Heart right ventricle (tissue), 16 donors: ENCODE results near the gene VPS13D. TPM values are rescaled to one million over a fixed set of nuclear protein-coding genes. Genes with fewer than 3 reads are reported as not detected.

Source experiments
- ATAC-seq, 8 donors: fragments of 200-7000 bp; cut with Tn5 transposase; one replicate each; pipeline ENCODE4 v1.9.1; 2020; ENCODE audit warnings: mild to moderate bottlenecking in 8 of 8, moderate library complexity in 8 of 8, moderate number of reproducible peaks in 1 of 8
- DNase-seq, 2 donors: peaks; one replicate each; pipeline ENCODE4 v3.0.0-alpha.2; 2020
- H3K27ac ChIP-seq, 10 donors: fragments of 200-600 bp; sonication (generic) in 2 of 10; one replicate each; pipeline versions ENCODE4 v1.5.0 to v1.8.0; 2020 to 2022; ENCODE audit warnings: mild to moderate bottlenecking in 3 of 10
- H3K27me3 ChIP-seq, 7 donors: fragments of 200-600 bp; one replicate each; pipeline ENCODE4 v1.8.0; 2021 to 2022; ENCODE audit warnings: mild to moderate bottlenecking in 2 of 7
- H3K36me3 ChIP-seq, 9 donors: fragments of 200-600 bp; sonication (generic) in 1 of 9; one replicate each; pipeline versions ENCODE4 v1.5.0 to v1.8.0; 2020 to 2022; ENCODE audit warnings: mild to moderate bottlenecking in 2 of 9
- H3K4me1 ChIP-seq, 9 donors: fragments of 200-600 bp; sonication (generic) in 1 of 9; one replicate each; pipeline versions ENCODE4 v1.5.0 to v1.8.0; 2020 to 2022; ENCODE audit warnings: mild to moderate bottlenecking in 4 of 9
- H3K4me3 ChIP-seq, 10 donors: fragments of 200-600 bp; sonication (generic) in 2 of 10; one replicate each; pipeline versions ENCODE4 v1.5.0 to v1.8.0; 2020 to 2022; ENCODE audit warnings: mild to moderate bottlenecking in 7 of 10, moderate library complexity in 2 of 10
- H3K9me3 ChIP-seq, 11 donors: fragments of 200-600 bp in 10 of 11; sonication (generic) in 2 of 11; one replicate each; pipeline versions ENCODE4 v1.5.0 to v1.8.0; 2013 to 2022; ENCODE audit warnings: mild to moderate bottlenecking in 2 of 11, control low read depth in 1 of 11, moderate library complexity in 1 of 11
- WGBS, 2 donors: extraction: QIAGEN DNeasy Blood & Tissue Kit; methylation state at CpG; one replicate each; pipeline ENCODE4 v1.1.7; 2013; ENCODE audit warnings: inconsistent platforms in 1 of 2; 5-methylcytosine and 5-hydroxymethylcytosine counted together
- intact Hi-C, 10 donors: fragments of 100-400 bp; cut with DNase I; formaldehyde crosslinking; loops; one replicate each; pipeline versions ENCODE4 v1.11.1 to v1.14.2; 2022
- polyA plus RNA-seq, 2 donors: library from polyadenylated mRNA; stranded (reverse); fragments of 200-250 nt; gene quantifications; one replicate each; pipeline ENCODE4 v1.2.3, GENCODE V29; 2013
- total RNA-seq, 10 donors: library from RNA; stranded (reverse); fragmentation: NEBNext Ultra II Directional in 3 of 10; extraction: Animal tissue kit (Norgen Biotek cat#: 25700) in 3 of 10; gene quantifications; one replicate each; pipeline versions ENCODE4 v1.2.1 to v1.2.4, GENCODE V29; 2021 to 2023
- TF ChIP-seq, protein P1 (sequence below), 9 donors: fragments of 200-600 bp; sonication (generic) in 2 of 9; IDR thresholded peaks; one replicate each; pipeline versions ENCODE4 v1.5.0 to v1.8.0; 2021 to 2022; ENCODE audit warnings: antibody characterized with exemption in 9 of 9, mild to moderate bottlenecking in 5 of 9, moderate library complexity in 1 of 9
- donor health status: Arrhythmogenic right ventricular cardiomyopathy.
- donor health status: ischemic (EF 13 %, LVEDD 7.1; RV severe dilation, severe dysfunction).
- donor health status: healthy with polysubstance abuse.
- donor health status: DM: no; HTN: yes; CAD: no.
- donor health status: DM: no; HTN: no; CAD: no.
- donor health status: ischemic (EF 25% LVEDD 6.9; RV normal size, moderate dysfunction).
- donor health status: ischemic (EF 25% LVEDD 5.7; RV mildly dilated, moderate dysfunction).
- donor health status: healthy.
- donor health status: DM: yes; HTN: yes; CAD: no.
- donor health status: Ischemic cardiomyopathy.
- donor health status: ischemic (EF 35%, LVEDD 5.7; RV mildly dilated, moderate dysfunction).
- donor health status: nonischemic (EF 11% LVEDD 7.7; RV severe dilation, severe dysfunction).
- donor health status: DM: yes; HTN: yes; CAD: no.
- donor health status: PGD.
- donor health status: ischemic (EF 29% LVEDD 5.4; RV normal size, mild dysfunction).
- donor health status: nonischemic (EF 23%, LVEDD 6.1; RV moderate dilation, normal function).

VPS13D gene
- total and polyA plus RNA-seq, 12 donors: 36.9 to 161 (median 83.3) TPM

DNA sequence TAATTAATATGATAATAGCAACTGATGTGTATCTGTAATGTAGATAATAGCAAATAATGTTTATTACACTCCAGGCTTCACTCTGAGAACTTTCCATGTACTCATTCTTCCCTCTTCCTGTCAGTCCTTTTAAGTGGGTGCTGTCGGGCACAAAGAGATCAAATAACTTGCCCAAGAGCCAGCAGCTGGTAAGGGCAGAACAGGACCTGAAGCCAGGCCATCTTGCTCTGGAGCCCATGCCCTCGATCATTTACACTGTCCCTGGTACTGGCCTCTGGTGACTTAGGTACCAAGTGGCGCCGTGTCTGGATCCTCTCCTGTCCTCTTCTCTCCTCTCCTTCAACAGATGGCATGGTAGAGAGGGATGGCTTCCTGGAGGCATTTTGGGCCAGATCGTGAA, 97.2 kb downstream of the VPS13D start:
- TF ChIP-seq, protein P1, sequence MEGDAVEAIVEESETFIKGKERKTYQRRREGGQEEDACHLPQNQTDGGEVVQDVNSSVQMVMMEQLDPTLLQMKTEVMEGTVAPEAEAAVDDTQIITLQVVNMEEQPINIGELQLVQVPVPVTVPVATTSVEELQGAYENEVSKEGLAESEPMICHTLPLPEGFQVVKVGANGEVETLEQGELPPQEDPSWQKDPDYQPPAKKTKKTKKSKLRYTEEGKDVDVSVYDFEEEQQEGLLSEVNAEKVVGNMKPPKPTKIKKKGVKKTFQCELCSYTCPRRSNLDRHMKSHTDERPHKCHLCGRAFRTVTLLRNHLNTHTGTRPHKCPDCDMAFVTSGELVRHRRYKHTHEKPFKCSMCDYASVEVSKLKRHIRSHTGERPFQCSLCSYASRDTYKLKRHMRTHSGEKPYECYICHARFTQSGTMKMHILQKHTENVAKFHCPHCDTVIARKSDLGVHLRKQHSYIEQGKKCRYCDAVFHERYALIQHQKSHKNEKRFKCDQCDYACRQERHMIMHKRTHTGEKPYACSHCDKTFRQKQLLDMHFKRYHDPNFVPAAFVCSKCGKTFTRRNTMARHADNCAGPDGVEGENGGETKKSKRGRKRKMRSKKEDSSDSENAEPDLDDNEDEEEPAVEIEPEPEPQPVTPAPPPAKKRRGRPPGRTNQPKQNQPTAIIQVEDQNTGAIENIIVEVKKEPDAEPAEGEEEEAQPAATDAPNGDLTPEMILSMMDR (IDR thresholded peaks at IDR 0.05): no peak
- Histone ChIP-seq H3K4me1 (peaks cover 0 to 7% (median 0%) of the 10 kb centered on the region in 9 donors), H3K4me3 (no peak overlapping the region), H3K27me3 (no peaks in the 10 kb centered on the region), H3K36me3 (peaks cover 0 to 97% (median 45%) of the 10 kb centered on the region in 9 donors), H3K9me3 (no peaks in the 10 kb centered on the region), H3K27ac (no peak overlapping the region)
- intact Hi-C loops: loop anchor here in 2 of 10 donors (10.0 kb wide), 2 partner anchors 58 to 298 kb away; no protein-coding TSS in a partner anchor
- 82 to 85% methylated on average over 5 of the region's 5 CpGs for WGBS, 2 donors
- DNase-seq (no peak), ATAC-seq (peak in 5 of 8 donors; percentile 39 to 86 (median 80))

DNA sequence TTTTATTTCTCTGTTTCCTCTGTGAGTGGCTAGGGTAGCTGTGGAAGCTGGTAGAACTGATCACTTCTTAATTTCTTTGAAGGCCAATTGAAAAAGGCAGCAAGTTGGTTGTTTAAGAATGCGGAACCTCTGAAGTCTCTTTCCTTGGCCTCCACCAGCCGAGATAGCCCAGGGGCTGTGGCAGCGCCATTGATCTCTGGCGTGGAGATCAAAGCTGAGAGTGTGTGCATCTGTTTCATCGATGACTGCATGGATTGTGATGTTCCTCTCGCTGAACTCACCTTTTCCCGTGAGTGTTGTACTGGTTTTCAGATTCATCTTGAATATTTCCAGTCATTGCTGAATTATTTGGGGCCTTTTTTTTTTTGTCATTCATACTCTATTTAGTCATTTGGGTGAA, 97.7 kb downstream of the VPS13D start:
- WGBS, 2 donors: 97 to 98% methylated on average over 7 of the region's 7 CpGs
- Histone ChIP-seq H3K9me3 (no peaks in the 10 kb centered on the region), H3K27ac (no peak overlapping the region), H3K36me3 (peaks cover 0 to 97% (median 40%) of the 10 kb centered on the region in 9 donors), H3K27me3 (no peaks in the 10 kb centered on the region), H3K4me1 (peaks cover 0 to 8% (median 0%) of the 10 kb centered on the region in 9 donors), H3K4me3 (no peak overlapping the region)
- intact Hi-C loops: loop anchor here in 2 of 10 donors (10.0 kb wide), 2 partner anchors 57 to 297 kb away; no protein-coding TSS in a partner anchor
- DNase-seq (no peak), ATAC-seq (no peak)
- TF ChIP-seq, protein P1 (IDR thresholded peaks at IDR 0.05): no peak

DNA sequence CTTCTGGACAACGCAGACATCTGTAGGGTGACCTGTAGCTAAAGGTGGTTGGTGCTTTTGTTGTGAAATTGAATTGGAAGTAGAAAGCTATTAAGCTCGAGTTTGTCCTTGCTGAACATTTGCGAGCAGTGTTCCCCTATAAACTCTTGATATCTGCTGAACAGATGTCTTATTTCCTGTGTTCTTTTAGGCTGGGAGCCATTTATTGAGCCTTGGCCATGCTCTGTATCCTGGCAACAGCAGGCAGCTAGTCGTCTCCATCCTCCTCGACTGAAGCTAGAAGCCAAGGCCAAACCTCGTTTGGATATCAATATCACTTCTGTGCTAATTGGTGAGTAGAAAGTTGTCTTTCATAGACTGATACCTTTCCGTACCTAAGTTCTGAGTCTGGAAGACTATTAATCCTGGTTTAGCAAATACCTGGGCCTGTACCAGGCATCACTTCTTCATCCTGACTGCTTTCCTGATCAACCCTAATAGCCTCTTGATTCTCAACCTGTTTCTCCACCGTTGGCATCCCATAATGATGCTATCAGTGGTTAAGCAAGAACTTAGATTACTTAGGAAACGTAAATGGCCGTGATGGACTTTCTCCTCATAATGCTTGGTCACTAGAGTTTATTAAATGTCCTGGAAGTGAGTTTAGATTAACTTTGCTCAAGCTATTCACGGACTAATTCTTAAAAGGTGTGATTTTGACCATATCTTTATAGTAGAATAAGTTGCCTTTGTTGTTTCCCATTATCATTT, 103.4 kb downstream of the VPS13D start:
- H3K36me3 ChIP-seq: peaks cover 0 to 90% (median 34%) of the 10 kb centered on the region in 9 donors
- H3K9me3 ChIP-seq: no peaks in the 10 kb centered on the region
- no peak overlapping the region for H3K4me3 ChIP-seq
- peak overlapping the region in 1 of 10 donors; percentile 41 for H3K27ac ChIP-seq
- H3K4me1 ChIP-seq: peaks cover 0 to 39% (median 28%) of the 10 kb centered on the region in 9 donors
- no peak for DNase-seq
- TF ChIP-seq, protein P1 (IDR thresholded peaks at IDR 0.05): no peak
- WGBS, 2 donors: 64 to 78% methylated on average over 11 of the region's 11 CpGs
- H3K27me3 ChIP-seq: no peaks in the 10 kb centered on the region
- intact Hi-C loops: loop anchor here in 1 of 10 donors (10.0 kb wide), 1 partner anchor 162 kb away; no protein-coding TSS in a partner anchor
- peak in 3 of 8 donors; percentile 46 to 75 (median 65) for ATAC-seq

DNA sequence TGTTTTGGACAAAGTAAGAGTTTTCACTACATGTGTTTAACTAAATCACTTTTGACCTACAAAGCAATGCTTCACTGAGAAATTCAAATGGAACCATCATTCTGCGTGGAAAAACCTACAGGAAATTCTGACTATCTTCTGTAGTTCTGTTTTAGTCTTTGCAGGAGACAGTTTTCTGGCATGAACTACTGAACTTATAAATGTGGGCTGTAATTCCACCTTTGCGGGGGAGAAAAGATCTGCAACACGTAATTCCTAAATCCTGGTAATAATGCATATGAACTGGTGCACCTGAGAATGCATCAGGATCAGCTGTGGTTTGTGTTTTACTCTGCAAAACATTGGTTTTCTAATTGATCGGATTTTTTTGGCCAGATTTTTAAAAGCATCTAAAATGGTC, 106.0 kb downstream of the VPS13D start:
- Histone ChIP-seq H3K4me1 (peaks cover 0 to 65% (median 54%) of the 10 kb centered on the region in 9 donors), H3K9me3 (no peaks in the 10 kb centered on the region), H3K36me3 (peaks cover 0 to 75% (median 32%) of the 10 kb centered on the region in 9 donors), H3K27ac (peak overlapping the region in 6 of 10 donors; percentile 13 to 86 (median 76)), H3K4me3 (no peak overlapping the region), H3K27me3 (no peaks in the 10 kb centered on the region)
- WGBS, 2 donors: 96 to 99% methylated on average over 4 of the region's 4 CpGs
- intact Hi-C loops: loop anchor here in 1 of 10 donors (10.0 kb wide), 1 partner anchor 159 kb away; no protein-coding TSS in a partner anchor
- no peak for ATAC-seq
- TF ChIP-seq, protein P1 (IDR thresholded peaks at IDR 0.05): no peak
- DNase-seq: no peak
